NCI-H1436 (cell line): ENCODE measurements around the gene SDK2.
A peak's percentile ranks its signal among the peaks of the same experiment; 100 is the strongest.

Experiments
- DNase-seq: peaks from one replicate; lab custom pipeline; 2025; lab: John Stamatoyannopoulos, UW

The SDK2 gene

GRCh38 chr17:73536700-73537605, 107.3 kb downstream of the SDK2 start:
- no peak for DNase-seq

GRCh38 chr17:73535746-73536145, 108.5 kb downstream of the SDK2 start:
- no peak for DNase-seq

- DNase-seq, result no peak
Measured at GRCh38 chr17:73534209-73534909, 109.9 kb downstream of the SDK2 start.

GRCh38 chr17:73533781-73534180, 110.5 kb downstream of the SDK2 start:
- peak; percentile 21 for DNase-seq

GRCh38 chr17:73533127-73533526, 111.1 kb downstream of the SDK2 start:
- DNase-seq, result no peak

GRCh38 chr17:73532421-73532901, 111.8 kb downstream of the SDK2 start:
- DNase-seq, result peak; percentile 94

GRCh38 chr17:73531158-73531557, 113.1 kb downstream of the SDK2 start:
- DNase-seq, result no peak

GRCh38 chr17:73528679-73529078, 115.6 kb downstream of the SDK2 start:
- no peak for DNase-seq

GRCh38 chr17:73526952-73527351, 117.3 kb downstream of the SDK2 start:
- no peak for DNase-seq

GRCh38 chr17:73524941-73525679, 119.1 kb downstream of the SDK2 start:
- no peak for DNase-seq

- no peak for DNase-seq
Measured at GRCh38 chr17:73522696-73523095, 121.5 kb downstream of the SDK2 start.

- DNase-seq, result no peak
Measured at GRCh38 chr17:73522107-73522506, 122.1 kb downstream of the SDK2 start.

- no peak for DNase-seq
Measured at GRCh38 chr17:73521376-73521775, 122.9 kb downstream of the SDK2 start.

GRCh38 chr17:73520369-73520761, 123.9 kb downstream of the SDK2 start:
- DNase-seq, result no peak

- DNase-seq, result no peak
Measured at GRCh38 chr17:73519714-73520368, 124.4 kb downstream of the SDK2 start.

GRCh38 chr17:73519011-73519410, 125.2 kb downstream of the SDK2 start:
- no peak for DNase-seq

- DNase-seq, result no peak
Measured at GRCh38 chr17:73516431-73516830, 127.8 kb downstream of the SDK2 start.

- no peak for DNase-seq
Measured at GRCh38 chr17:73514146-73514863, 129.9 kb downstream of the SDK2 start.

GRCh38 chr17:73513426-73513825, 130.8 kb downstream of the SDK2 start:
- no peak for DNase-seq

- DNase-seq, result no peak
Measured at GRCh38 chr17:73511719-73512115, 132.5 kb downstream of the SDK2 start.
